BJ (cell line): ENCODE data around the gene CUX1. TPM values are rescaled to one million over a fixed set of nuclear protein-coding genes. Genes with fewer than 3 reads are reported as not detected.

Experiments
- CTCF ChIA-PET: fragments of 350-600 bp; formaldehyde crosslinking; extraction: SDS; loops from one replicate; lab custom pipeline; 2021; ENCODE audit warnings: antibody characterized with exemption, inconsistent platforms; lab: Yijun Ruan, JAX
- POLR2A ChIA-PET: fragments of 300-600 bp; sonication (Branson Sonifier 250); formaldehyde crosslinking; extraction: SDS; loops from one replicate; lab custom pipeline; 2021; ENCODE audit warnings: antibody characterized with exemption; lab: Charles Lee
- DNase-seq: peaks from one replicate; pipeline ENCODE4 v3.0.0-alpha.2; 2011; ENCODE audit warnings: low read depth
- H3K27me3 ChIP-seq: 2 replicates; pipeline ENCODE4 v1.6.0; 2011; ENCODE audit warnings: low read length; ENCODE audit not compliant: control insufficient read depth, insufficient read depth
- H3K36me3 ChIP-seq: 2 replicates; pipeline ENCODE4 v1.5.1; 2011; ENCODE audit warnings: low read length; ENCODE audit not compliant: control insufficient read depth, insufficient read depth
- H3K4me3 ChIP-seq: 2 replicates; pipeline ENCODE4 v1.5.1; 2011; ENCODE audit warnings: low read depth, mild to moderate bottlenecking, control low read depth, low read length
- CTCF ChIP-seq: IDR thresholded peaks from 2 replicates; pipeline ENCODE4 v1.5.1; 2011; ENCODE audit warnings: low read depth, mild to moderate bottlenecking, control low read depth, inconsistent platforms, low read length, moderate library complexity; ENCODE audit not compliant: insufficient read depth
- polyA plus RNA-seq: library from polyadenylated mRNA; depleted of rRNA; stranded (reverse); fragments of >200 nt; gene quantifications from 2 replicates; pipeline ENCODE4 v1.2.3, GENCODE V29; 2011

CUX1 gene
- polyA plus RNA-seq, 1 experiment, result 36.5 TPM

- DNase-seq, result no peak
- TF ChIP-seq CTCF, result no peak
- H3K4me3 ChIP-seq, result no peak overlapping the region
- peaks cover 6% of the 10 kb centered on the region for H3K36me3 ChIP-seq
- POLR2A ChIA-PET, result no interaction called here
- H3K27me3 ChIP-seq, result no peaks in the 10 kb centered on the region
- CTCF ChIA-PET, result no interaction called here
Measured at GRCh38 chr7:102101111-102101551, 283.7 kb downstream of the CUX1 start.

- TF ChIP-seq CTCF, result no peak
- no peak for DNase-seq
- Histone ChIP-seq H3K36me3 (peaks cover 6% of the 10 kb centered on the region), H3K4me3 (no peak overlapping the region), H3K27me3 (no peaks in the 10 kb centered on the region)
- ChIA-PET POLR2A (no interaction called here), CTCF (interaction anchor here (0.6 kb wide), 1 partner anchor 11 kb away, joined by 3 read pairs; no protein-coding TSS in a partner anchor)
Measured at GRCh38 chr7:102101926-102102325, 284.5 kb downstream of the CUX1 start.

- no peak for TF ChIP-seq CTCF
- POLR2A ChIA-PET, result no interaction called here
- no peak for DNase-seq
- CTCF ChIA-PET, result no interaction called here
- Histone ChIP-seq H3K36me3 (peaks cover 9% of the 10 kb centered on the region), H3K27me3 (no peaks in the 10 kb centered on the region), H3K4me3 (no peak overlapping the region)
Measured at GRCh38 chr7:102103027-102103372, 285.6 kb downstream of the CUX1 start.

GRCh38 chr7:102104245-102104644 is 286.8 kb downstream of the CUX1 start:
- H3K4me3 ChIP-seq, result no peak overlapping the region
- peaks cover 9% of the 10 kb centered on the region for H3K36me3 ChIP-seq
- H3K27me3 ChIP-seq, result no peaks in the 10 kb centered on the region
- no peak for DNase-seq
- ChIA-PET CTCF (interaction anchor here (0.6 kb wide), 1 partner anchor 183 kb away, joined by 3 read pairs; no protein-coding TSS in a partner anchor), POLR2A (no interaction called here)
- no peak for TF ChIP-seq CTCF

GRCh38 chr7:102106625-102107024 is 289.2 kb downstream of the CUX1 start:
- no peak for TF ChIP-seq CTCF
- CTCF ChIA-PET, result no interaction called here
- no peak for DNase-seq
- no peak overlapping the region for H3K4me3 ChIP-seq
- H3K36me3 ChIP-seq, result peaks cover 8% of the 10 kb centered on the region
- H3K27me3 ChIP-seq, result no peaks in the 10 kb centered on the region
- POLR2A ChIA-PET, result no interaction called here
